Hepatocyte (in vitro differentiated cells): ENCODE results near the gene LRRC8A.

Experiments
- EZH2 ChIP-seq: fragments of 200-600 bp; sonication (generic); IDR thresholded peaks from 2 replicates; pipeline ENCODE4 v1.6.1; 2016; ENCODE audit warnings: antibody characterized with exemption, mild to moderate bottlenecking, borderline replicate concordance
- EZH2phosphoT487 ChIP-seq: fragments of 200-600 bp; sonication (generic); IDR thresholded peaks from one replicate; pipeline ENCODE4 v1.6.1; 2018; ENCODE audit warnings: antibody characterized with exemption, mild to moderate bottlenecking, low read depth, moderate library complexity; ENCODE audit not compliant: unreplicated experiment, severe bottlenecking
- TF ChIP-seq, protein P1 (sequence below): fragments of 200-600 bp; sonication (generic); IDR thresholded peaks from 2 replicates; pipeline ENCODE4 v1.5.1; 2016; ENCODE audit warnings: antibody characterized with exemption, mild to moderate bottlenecking; ENCODE audit not compliant: poor library complexity

- no peak for TF ChIP-seq EZH2
- TF ChIP-seq, protein P1, sequence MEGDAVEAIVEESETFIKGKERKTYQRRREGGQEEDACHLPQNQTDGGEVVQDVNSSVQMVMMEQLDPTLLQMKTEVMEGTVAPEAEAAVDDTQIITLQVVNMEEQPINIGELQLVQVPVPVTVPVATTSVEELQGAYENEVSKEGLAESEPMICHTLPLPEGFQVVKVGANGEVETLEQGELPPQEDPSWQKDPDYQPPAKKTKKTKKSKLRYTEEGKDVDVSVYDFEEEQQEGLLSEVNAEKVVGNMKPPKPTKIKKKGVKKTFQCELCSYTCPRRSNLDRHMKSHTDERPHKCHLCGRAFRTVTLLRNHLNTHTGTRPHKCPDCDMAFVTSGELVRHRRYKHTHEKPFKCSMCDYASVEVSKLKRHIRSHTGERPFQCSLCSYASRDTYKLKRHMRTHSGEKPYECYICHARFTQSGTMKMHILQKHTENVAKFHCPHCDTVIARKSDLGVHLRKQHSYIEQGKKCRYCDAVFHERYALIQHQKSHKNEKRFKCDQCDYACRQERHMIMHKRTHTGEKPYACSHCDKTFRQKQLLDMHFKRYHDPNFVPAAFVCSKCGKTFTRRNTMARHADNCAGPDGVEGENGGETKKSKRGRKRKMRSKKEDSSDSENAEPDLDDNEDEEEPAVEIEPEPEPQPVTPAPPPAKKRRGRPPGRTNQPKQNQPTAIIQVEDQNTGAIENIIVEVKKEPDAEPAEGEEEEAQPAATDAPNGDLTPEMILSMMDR = no peak
- TF ChIP-seq EZH2phosphoT487 = no peak
Measured at GRCh38 chr9:128885376-128885775, 3.4 kb downstream of the LRRC8A start.
